Measurements from ENCODE around the gene KLF6.
A peak's percentile ranks its signal among the peaks of the same experiment; 100 is the strongest.

The KLF6 gene

GRCh38 chr10:3785851-3786271 lies 852 bp upstream of the KLF6 start (continued):
- no peak for TF ChIP-seq ZNF830 (tag by site-specific recombination; IDR thresholded peaks at IDR 0.05; ENCODE audit: low read depth)
- TF ChIP-seq, protein P1, sequence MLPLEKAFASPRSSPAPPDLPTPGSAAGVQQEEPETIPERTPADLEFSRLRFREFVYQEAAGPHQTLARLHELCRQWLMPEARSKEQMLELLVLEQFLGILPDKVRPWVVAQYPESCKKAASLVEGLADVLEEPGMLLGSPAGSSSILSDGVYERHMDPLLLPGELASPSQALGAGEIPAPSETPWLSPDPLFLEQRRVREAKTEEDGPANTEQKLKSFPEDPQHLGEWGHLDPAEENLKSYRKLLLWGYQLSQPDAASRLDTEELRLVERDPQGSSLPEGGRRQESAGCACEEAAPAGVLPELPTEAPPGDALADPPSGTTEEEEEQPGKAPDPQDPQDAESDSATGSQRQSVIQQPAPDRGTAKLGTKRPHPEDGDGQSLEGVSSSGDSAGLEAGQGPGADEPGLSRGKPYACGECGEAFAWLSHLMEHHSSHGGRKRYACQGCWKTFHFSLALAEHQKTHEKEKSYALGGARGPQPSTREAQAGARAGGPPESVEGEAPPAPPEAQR (tag by site-specific recombination; IDR thresholded peaks at IDR 0.05), result no peak
- no peak for TF ChIP-seq ZNF777 (tag by site-specific recombination; IDR thresholded peaks at IDR 0.05; ENCODE audit: borderline replicate concordance)
- TF ChIP-seq ZBTB48 (tag by site-specific recombination; IDR thresholded peaks at IDR 0.05), result peak; percentile 80
- no peak for TF ChIP-seq ZNF664 (tag by site-specific recombination; IDR thresholded peaks at IDR 0.05)
- peak; percentile 53 for TF ChIP-seq ZNF335 (tag by site-specific recombination; conservative IDR thresholded peaks at IDR 0.05)
- TF ChIP-seq ZSCAN5A (tag by site-specific recombination; IDR thresholded peaks at IDR 0.05), result no peak
- TF ChIP-seq ZNF2 (tag by site-specific recombination; IDR thresholded peaks at IDR 0.05), result peak; percentile 77
- TF ChIP-seq KLF8 (tag by site-specific recombination; IDR thresholded peaks at IDR 0.05), result peak; percentile 42
- 0 out of 2 replicates have a peak, but pooled peaks have one; percentile 15 for TF ChIP-seq ZBTB8A (tag by site-specific recombination; IDR thresholded peaks at IDR 0.05)
- 0 out of 2 replicates have a peak, but pooled peaks have one; percentile 45 for TF ChIP-seq ZFP37 (tag by site-specific recombination; IDR thresholded peaks at IDR 0.05)
- peak; percentile 45; the same call in 1 of the 2 replicates for TF ChIP-seq BCL11B (tag by site-specific recombination; IDR thresholded peaks at IDR 0.05; ENCODE audit: low read depth)
- TF ChIP-seq, protein P2, sequence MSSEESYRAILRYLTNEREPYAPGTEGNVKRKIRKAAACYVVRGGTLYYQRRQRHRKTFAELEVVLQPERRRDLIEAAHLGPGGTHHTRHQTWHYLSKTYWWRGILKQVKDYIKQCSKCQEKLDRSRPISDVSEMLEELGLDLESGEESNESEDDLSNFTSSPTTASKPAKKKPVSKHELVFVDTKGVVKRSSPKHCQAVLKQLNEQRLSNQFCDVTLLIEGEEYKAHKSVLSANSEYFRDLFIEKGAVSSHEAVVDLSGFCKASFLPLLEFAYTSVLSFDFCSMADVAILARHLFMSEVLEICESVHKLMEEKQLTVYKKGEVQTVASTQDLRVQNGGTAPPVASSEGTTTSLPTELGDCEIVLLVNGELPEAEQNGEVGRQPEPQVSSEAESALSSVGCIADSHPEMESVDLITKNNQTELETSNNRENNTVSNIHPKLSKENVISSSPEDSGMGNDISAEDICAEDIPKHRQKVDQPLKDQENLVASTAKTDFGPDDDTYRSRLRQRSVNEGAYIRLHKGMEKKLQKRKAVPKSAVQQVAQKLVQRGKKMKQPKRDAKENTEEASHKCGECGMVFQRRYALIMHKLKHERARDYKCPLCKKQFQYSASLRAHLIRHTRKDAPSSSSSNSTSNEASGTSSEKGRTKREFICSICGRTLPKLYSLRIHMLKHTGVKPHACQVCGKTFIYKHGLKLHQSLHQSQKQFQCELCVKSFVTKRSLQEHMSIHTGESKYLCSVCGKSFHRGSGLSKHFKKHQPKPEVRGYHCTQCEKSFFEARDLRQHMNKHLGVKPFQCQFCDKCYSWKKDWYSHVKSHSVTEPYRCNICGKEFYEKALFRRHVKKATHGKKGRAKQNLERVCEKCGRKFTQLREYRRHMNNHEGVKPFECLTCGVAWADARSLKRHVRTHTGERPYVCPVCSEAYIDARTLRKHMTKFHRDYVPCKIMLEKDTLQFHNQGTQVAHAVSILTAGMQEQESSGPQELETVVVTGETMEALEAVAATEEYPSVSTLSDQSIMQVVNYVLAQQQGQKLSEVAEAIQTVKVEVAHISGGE (tag by site-specific recombination; conservative IDR thresholded peaks at IDR 0.05; ENCODE audit: low read depth), result 0 out of 2 replicates have a peak, but pooled peaks have one; percentile 19
- TF ChIP-seq, protein P3, sequence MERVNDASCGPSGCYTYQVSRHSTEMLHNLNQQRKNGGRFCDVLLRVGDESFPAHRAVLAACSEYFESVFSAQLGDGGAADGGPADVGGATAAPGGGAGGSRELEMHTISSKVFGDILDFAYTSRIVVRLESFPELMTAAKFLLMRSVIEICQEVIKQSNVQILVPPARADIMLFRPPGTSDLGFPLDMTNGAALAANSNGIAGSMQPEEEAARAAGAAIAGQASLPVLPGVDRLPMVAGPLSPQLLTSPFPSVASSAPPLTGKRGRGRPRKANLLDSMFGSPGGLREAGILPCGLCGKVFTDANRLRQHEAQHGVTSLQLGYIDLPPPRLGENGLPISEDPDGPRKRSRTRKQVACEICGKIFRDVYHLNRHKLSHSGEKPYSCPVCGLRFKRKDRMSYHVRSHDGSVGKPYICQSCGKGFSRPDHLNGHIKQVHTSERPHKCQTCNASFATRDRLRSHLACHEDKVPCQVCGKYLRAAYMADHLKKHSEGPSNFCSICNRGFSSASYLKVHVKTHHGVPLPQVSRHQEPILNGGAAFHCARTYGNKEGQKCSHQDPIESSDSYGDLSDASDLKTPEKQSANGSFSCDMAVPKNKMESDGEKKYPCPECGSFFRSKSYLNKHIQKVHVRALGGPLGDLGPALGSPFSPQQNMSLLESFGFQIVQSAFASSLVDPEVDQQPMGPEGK (tag by site-specific recombination; IDR thresholded peaks at IDR 0.05), result peak; percentile 77
- 0 out of 2 replicates have a peak, but pooled peaks have one; percentile 20 for TF ChIP-seq ZNF610 (tag by site-specific recombination; IDR thresholded peaks at IDR 0.05; ENCODE audit: borderline replicate concordance)
- TF ChIP-seq, protein P4, sequence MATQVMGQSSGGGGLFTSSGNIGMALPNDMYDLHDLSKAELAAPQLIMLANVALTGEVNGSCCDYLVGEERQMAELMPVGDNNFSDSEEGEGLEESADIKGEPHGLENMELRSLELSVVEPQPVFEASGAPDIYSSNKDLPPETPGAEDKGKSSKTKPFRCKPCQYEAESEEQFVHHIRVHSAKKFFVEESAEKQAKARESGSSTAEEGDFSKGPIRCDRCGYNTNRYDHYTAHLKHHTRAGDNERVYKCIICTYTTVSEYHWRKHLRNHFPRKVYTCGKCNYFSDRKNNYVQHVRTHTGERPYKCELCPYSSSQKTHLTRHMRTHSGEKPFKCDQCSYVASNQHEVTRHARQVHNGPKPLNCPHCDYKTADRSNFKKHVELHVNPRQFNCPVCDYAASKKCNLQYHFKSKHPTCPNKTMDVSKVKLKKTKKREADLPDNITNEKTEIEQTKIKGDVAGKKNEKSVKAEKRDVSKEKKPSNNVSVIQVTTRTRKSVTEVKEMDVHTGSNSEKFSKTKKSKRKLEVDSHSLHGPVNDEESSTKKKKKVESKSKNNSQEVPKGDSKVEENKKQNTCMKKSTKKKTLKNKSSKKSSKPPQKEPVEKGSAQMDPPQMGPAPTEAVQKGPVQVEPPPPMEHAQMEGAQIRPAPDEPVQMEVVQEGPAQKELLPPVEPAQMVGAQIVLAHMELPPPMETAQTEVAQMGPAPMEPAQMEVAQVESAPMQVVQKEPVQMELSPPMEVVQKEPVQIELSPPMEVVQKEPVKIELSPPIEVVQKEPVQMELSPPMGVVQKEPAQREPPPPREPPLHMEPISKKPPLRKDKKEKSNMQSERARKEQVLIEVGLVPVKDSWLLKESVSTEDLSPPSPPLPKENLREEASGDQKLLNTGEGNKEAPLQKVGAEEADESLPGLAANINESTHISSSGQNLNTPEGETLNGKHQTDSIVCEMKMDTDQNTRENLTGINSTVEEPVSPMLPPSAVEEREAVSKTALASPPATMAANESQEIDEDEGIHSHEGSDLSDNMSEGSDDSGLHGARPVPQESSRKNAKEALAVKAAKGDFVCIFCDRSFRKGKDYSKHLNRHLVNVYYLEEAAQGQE (tag by site-specific recombination; IDR thresholded peaks at IDR 0.05), result 0 out of 2 replicates have a peak, but pooled peaks have one; percentile 13
- peak; percentile 8; the same call in 1 of the 2 replicates for TF ChIP-seq REPIN1 (tag by site-specific recombination; IDR thresholded peaks at IDR 0.05; ENCODE audit: low read depth)
- TF ChIP-seq GLI4 (tag by site-specific recombination; IDR thresholded peaks at IDR 0.05), result peak; percentile 62; the same call in 1 of the 2 replicates
- TF ChIP-seq ZNF571 (tag by site-specific recombination; IDR thresholded peaks at IDR 0.05), result no peak
- TF ChIP-seq, protein P5, sequence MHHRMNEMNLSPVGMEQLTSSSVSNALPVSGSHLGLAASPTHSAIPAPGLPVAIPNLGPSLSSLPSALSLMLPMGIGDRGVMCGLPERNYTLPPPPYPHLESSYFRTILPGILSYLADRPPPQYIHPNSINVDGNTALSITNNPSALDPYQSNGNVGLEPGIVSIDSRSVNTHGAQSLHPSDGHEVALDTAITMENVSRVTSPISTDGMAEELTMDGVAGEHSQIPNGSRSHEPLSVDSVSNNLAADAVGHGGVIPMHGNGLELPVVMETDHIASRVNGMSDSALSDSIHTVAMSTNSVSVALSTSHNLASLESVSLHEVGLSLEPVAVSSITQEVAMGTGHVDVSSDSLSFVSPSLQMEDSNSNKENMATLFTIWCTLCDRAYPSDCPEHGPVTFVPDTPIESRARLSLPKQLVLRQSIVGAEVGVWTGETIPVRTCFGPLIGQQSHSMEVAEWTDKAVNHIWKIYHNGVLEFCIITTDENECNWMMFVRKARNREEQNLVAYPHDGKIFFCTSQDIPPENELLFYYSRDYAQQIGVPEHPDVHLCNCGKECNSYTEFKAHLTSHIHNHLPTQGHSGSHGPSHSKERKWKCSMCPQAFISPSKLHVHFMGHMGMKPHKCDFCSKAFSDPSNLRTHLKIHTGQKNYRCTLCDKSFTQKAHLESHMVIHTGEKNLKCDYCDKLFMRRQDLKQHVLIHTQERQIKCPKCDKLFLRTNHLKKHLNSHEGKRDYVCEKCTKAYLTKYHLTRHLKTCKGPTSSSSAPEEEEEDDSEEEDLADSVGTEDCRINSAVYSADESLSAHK (tag by site-specific recombination; IDR thresholded peaks at IDR 0.05), result peak; percentile 46
- peak; percentile 80 for TF ChIP-seq ZNF501 (tag by site-specific recombination; IDR thresholded peaks at IDR 0.05)
- TF ChIP-seq ZNF133 (tag by site-specific recombination; IDR thresholded peaks at IDR 0.05), result no peak
